IMR-90 (cell line): ENCODE data around the gene LONRF3. TPM values are rescaled to one million over a fixed set of nuclear protein-coding genes. Genes with fewer than 3 reads are reported as not detected.

ENCODE experiments used
- ATAC-seq: fragments of 200-7000 bp; cut with Tn5 transposase; 2 replicates; pipeline ENCODE4 v1.9.1; 2020; ENCODE audit warnings: low read depth, mild to moderate bottlenecking, moderate library complexity
- BruUV-seq: library from RNA; stranded (reverse); fragments of 400-500 nt; replicated peaks from 2 replicates; lab custom pipeline; 2021; lab: Mats Ljungman, UMichigan
- CTCF ChIA-PET: fragments of 300-600 bp; formaldehyde crosslinking; extraction: SDS; loops from one replicate; lab custom pipeline; 2021; ENCODE audit warnings: antibody characterized with exemption; lab: Yijun Ruan, JAX
- POLR2A ChIA-PET: fragments of 300-600 bp; sonication (Branson Sonifier 250); formaldehyde crosslinking; loops from one replicate; lab custom pipeline; 2022; ENCODE audit warnings: antibody characterized with exemption; ENCODE audit not compliant: unreplicated experiment; lab: Charles Lee
- DNase-seq: peaks from one replicate; pipeline ENCODE4 v3.0.0; 2013
- H2AFZ ChIP-seq: replicated peaks from 2 replicates; pipeline ENCODE3; 2013; ENCODE audit warnings: low read length, mild to moderate bottlenecking; ENCODE audit not compliant: poor library complexity
- H2AK5ac ChIP-seq: 2 replicates; pipeline ENCODE4 v1.6.1; 2013; ENCODE audit warnings: low read depth, low read length, inconsistent platforms
- H2AK9ac ChIP-seq: replicated peaks from 2 replicates; pipeline ENCODE3; 2013; ENCODE audit warnings: mild to moderate bottlenecking, low read depth, low read length, moderate library complexity; ENCODE audit not compliant: poor library complexity
- H2BK120ac ChIP-seq: 2 replicates; pipeline ENCODE4 v1.6.1; 2013; ENCODE audit warnings: low read depth, low read length, inconsistent platforms
- H2BK15ac ChIP-seq: 3 replicates; pipeline ENCODE4 v1.6.1; 2013; ENCODE audit warnings: low read depth, low read length, inconsistent platforms
- H2BK20ac ChIP-seq: 2 replicates; pipeline ENCODE4 v1.6.1; 2013; ENCODE audit warnings: low read depth, mild to moderate bottlenecking, inconsistent platforms, low read length, moderate library complexity
- H2BK5ac ChIP-seq: 2 replicates; pipeline ENCODE4 v1.6.1; 2013; ENCODE audit warnings: mild to moderate bottlenecking, low read depth, low read length, inconsistent platforms; ENCODE audit not compliant: poor library complexity, severe bottlenecking
- H3K14ac ChIP-seq: replicated peaks from 2 replicates; pipeline ENCODE4 v1.6.1; 2013; ENCODE audit warnings: low read depth, low read length, inconsistent platforms
- H3K18ac ChIP-seq: 2 replicates; pipeline ENCODE4 v1.6.1; 2013; ENCODE audit warnings: low read depth, low read length, control low read depth
- H3K23ac ChIP-seq: 2 replicates; pipeline ENCODE4 v1.6.1; 2013; ENCODE audit warnings: low read depth, low read length, inconsistent platforms
- H3K27ac ChIP-seq: 2 replicates; pipeline ENCODE4 v1.5.1; 2013; ENCODE audit warnings: mild to moderate bottlenecking, control low read depth, low read length; ENCODE audit not compliant: insufficient read depth
- H3K27me3 ChIP-seq: 2 replicates; pipeline ENCODE4 v1.6.1; 2013; ENCODE audit warnings: low read length; ENCODE audit not compliant: control insufficient read depth, insufficient read depth
- H3K36me3 ChIP-seq: 2 replicates; pipeline ENCODE4 v1.6.1; 2013; ENCODE audit warnings: low read length, mixed read lengths; ENCODE audit not compliant: control insufficient read depth, insufficient read depth
- H3K4ac ChIP-seq: 2 replicates; pipeline ENCODE4 v1.6.1; 2013; ENCODE audit warnings: low read depth, low read length, inconsistent platforms
- H3K4me1 ChIP-seq: 2 replicates; pipeline ENCODE4 v1.6.1; 2013; ENCODE audit warnings: low read length, mixed read lengths; ENCODE audit not compliant: control insufficient read depth, insufficient read depth
- H3K4me2 ChIP-seq: 2 replicates; pipeline ENCODE4 v1.6.1; 2013; ENCODE audit warnings: low read depth, mild to moderate bottlenecking, control low read depth, low read length, moderate library complexity
- H3K4me3 ChIP-seq: 2 replicates; pipeline ENCODE4 v1.5.1; 2013; ENCODE audit warnings: low read depth, mild to moderate bottlenecking, control low read depth, low read length, moderate library complexity; ENCODE audit not compliant: insufficient read depth
- H3K56ac ChIP-seq: 2 replicates; pipeline ENCODE4 v1.6.1; 2013; ENCODE audit warnings: low read length, inconsistent platforms; ENCODE audit not compliant: insufficient read depth; ENCODE audit errors: extremely low read depth
- H3K79me1 ChIP-seq, 2 experiments: 2 replicates each; pipeline ENCODE4 v1.6.1; 2013; ENCODE audit warnings: low read length in 2 of 2, inconsistent platforms in 1 of 2, low read depth in 1 of 2
- H3K9ac ChIP-seq: 2 replicates; pipeline ENCODE4 v1.6.1; 2013; ENCODE audit warnings: low read depth, low read length, control low read depth
- H3K9me1 ChIP-seq: 2 replicates; pipeline ENCODE4 v1.6.1; 2013; ENCODE audit warnings: low read length, inconsistent platforms; ENCODE audit not compliant: insufficient read depth
- H3K9me3 ChIP-seq: 2 replicates; pipeline ENCODE4 v1.6.1; 2013; ENCODE audit warnings: low read length; ENCODE audit not compliant: control insufficient read depth, insufficient read depth
- H4K20me1 ChIP-seq: 2 replicates; pipeline ENCODE4 v1.6.1; 2013; ENCODE audit warnings: low read length, inconsistent platforms; ENCODE audit not compliant: insufficient read depth
- H4K5ac ChIP-seq: 2 replicates; pipeline ENCODE4 v1.6.1; 2013; ENCODE audit warnings: mild to moderate bottlenecking, low read depth, low read length, control low read depth
- H4K8ac ChIP-seq, 2 experiments: 2 replicates each; pipeline ENCODE4 v1.6.1; 2013; ENCODE audit warnings: low read depth in 2 of 2, low read length in 2 of 2, control low read depth in 1 of 2, inconsistent platforms in 1 of 2
- H4K91ac ChIP-seq: 2 replicates; pipeline ENCODE4 v1.6.1; 2013; ENCODE audit warnings: low read depth, low read length, inconsistent platforms; ENCODE audit not compliant: insufficient read depth
- BHLHE40 ChIP-seq: fragments of 150-350 bp; IDR thresholded peaks from 2 replicates; pipeline ENCODE4 v1.6.1; 2016; ENCODE audit warnings: mild to moderate bottlenecking, low read depth, low read length
- CEBPB ChIP-seq: IDR thresholded peaks from 2 replicates; pipeline ENCODE4 v1.6.1; 2012; ENCODE audit warnings: low read depth, low read length, improper control_type of control experiment
- CHD1 ChIP-seq: IDR thresholded peaks from 2 replicates; pipeline ENCODE4 v1.6.1; 2012; ENCODE audit warnings: low read depth, low read length, improper control_type of control experiment
- ELK1 ChIP-seq: fragments of 150-350 bp; IDR thresholded peaks from 2 replicates; pipeline ENCODE4 v1.6.1; 2016; ENCODE audit warnings: low read depth, mild to moderate bottlenecking, low read length, moderate library complexity, borderline replicate concordance
- FOS ChIP-seq: fragments of 150-350 bp; IDR thresholded peaks from 2 replicates; pipeline ENCODE4 v1.6.1; 2016; ENCODE audit warnings: low read depth, low read length
- MAFK ChIP-seq: IDR thresholded peaks from 2 replicates; pipeline ENCODE4 v1.6.1; 2012; ENCODE audit warnings: low read depth, low read length, improper control_type of control experiment
- MAZ ChIP-seq: IDR thresholded peaks from 2 replicates; pipeline ENCODE4 v1.6.1; 2012; ENCODE audit warnings: low read depth, mild to moderate bottlenecking, low read length, improper control_type of control experiment, moderate library complexity, borderline replicate concordance
- MXI1 ChIP-seq: IDR thresholded peaks from 2 replicates; pipeline ENCODE4 v1.6.1; 2012; ENCODE audit warnings: low read depth, mild to moderate bottlenecking, low read length, moderate library complexity, borderline replicate concordance
- NFE2L2 ChIP-seq: fragments of 150-350 bp; IDR thresholded peaks from 2 replicates; pipeline ENCODE4 v1.6.1; 2016; ENCODE audit warnings: low read depth, mild to moderate bottlenecking, low read length
- POLR2A ChIP-seq: IDR thresholded peaks from 2 replicates; pipeline ENCODE4 v1.6.1; 2012; ENCODE audit warnings: mild to moderate bottlenecking, low read depth, low read length
- RAD21 ChIP-seq: IDR thresholded peaks from 2 replicates; pipeline ENCODE4 v1.6.1; 2012; ENCODE audit warnings: low read length, improper control_type of control experiment
- RCOR1 ChIP-seq: IDR thresholded peaks from 2 replicates; pipeline ENCODE4 v1.6.1; 2012; ENCODE audit warnings: mild to moderate bottlenecking, low read length, improper control_type of control experiment; ENCODE audit not compliant: insufficient replicate concordance
- RFX5 ChIP-seq: IDR thresholded peaks from 2 replicates; pipeline ENCODE4 v1.8.0; 2012; ENCODE audit warnings: low read depth, mild to moderate bottlenecking, low read length, moderate library complexity
- SMC3 ChIP-seq: fragments of 150-350 bp; IDR thresholded peaks from 2 replicates; pipeline ENCODE4 v1.6.1; 2016; ENCODE audit warnings: low read depth, mild to moderate bottlenecking, antibody characterized with exemption, low read length, moderate library complexity
- USF2 ChIP-seq: fragments of 150-350 bp; IDR thresholded peaks from 2 replicates; pipeline ENCODE4 v1.6.1; 2017; ENCODE audit warnings: mild to moderate bottlenecking, antibody characterized with exemption, low read length, low read depth
- WGBS, 2 experiments: methylation state at CpG; one replicate each; pipeline versions ENCODE4 v1.1.5 to v1.1.7; 2013; ENCODE audit warnings: missing lambda C conversion rate in 2 of 2; ENCODE audit not compliant: insufficient read length in 1 of 2; ENCODE audit errors: extremely low coverage in 2 of 2; 5-methylcytosine and 5-hydroxymethylcytosine counted together
- dilution Hi-C: fragments of 300-500 bp; cut with HindIII; formaldehyde crosslinking; loops from one replicate; pipeline ENCODE4 v1.14.3; 2018; ENCODE audit warnings: low sequenced_read_pairs; ENCODE audit not compliant: unreplicated experiment
- in situ Hi-C: fragments of 300-500 bp; cut with MboI; formaldehyde crosslinking; loops from 3 replicates; pipeline ENCODE4 v1.14.3; 2019; ENCODE audit warnings: low sequenced_read_pairs, inconsistent platforms, mixed read lengths
- intact Hi-C: fragments of 100-400 bp; cut with micrococcal nuclease; formaldehyde crosslinking; loops from 2 replicates; pipeline ENCODE4 v1.10.0; 2022
- polyA plus RNA-seq, 3 experiments: library from polyadenylated mRNA; depleted of rRNA; stranded (reverse); fragments of >200 nt; gene quantifications; 2 replicates each; pipeline ENCODE4 v1.2.3, GENCODE V29; 2012; ENCODE audit warnings: low replicate concordance in 1 of 3
- total RNA-seq: library from RNA; depleted of rRNA; stranded (reverse); fragments of >200 nt; gene quantifications from 2 replicates; pipeline ENCODE4 v1.2.3, GENCODE V29; 2012
- TF ChIP-seq, protein P1 (sequence below): conservative IDR thresholded peaks from 2 replicates; pipeline ENCODE4 v1.5.1; 2012; ENCODE audit warnings: mild to moderate bottlenecking, low read depth, low read length, improper control_type of control experiment

The LONRF3 gene
- total and polyA plus RNA-seq, 2 of the 4 experiments (the other 2 are of a cell fraction), result not detected

GRCh38 chrX:118943102-118943501 lies 31.3 kb upstream of the LONRF3 start:
- no peak overlapping the region for H2AK5ac ChIP-seq
- intact Hi-C loops, result no loop called here
- dilution Hi-C loops, result no loop called here
- no peaks in the 10 kb centered on the region for H3K4me1 ChIP-seq
- no peak overlapping the region for H3K23ac ChIP-seq
- no peaks in the 10 kb centered on the region for H3K27me3 ChIP-seq
- no peak overlapping the region for H2BK120ac ChIP-seq
- H2BK20ac ChIP-seq, result no peak overlapping the region
- no peak overlapping the region for H3K9ac ChIP-seq
- ChIA-PET CTCF (interaction anchor here (0.6 kb wide), 1 partner anchor 123 kb away, joined by 3 read pairs; no protein-coding TSS in a partner anchor), POLR2A (no interaction called here)
- H3K9me3 ChIP-seq, result no peaks in the 10 kb centered on the region
- no peak overlapping the region for H4K5ac ChIP-seq
- H3K4me3 ChIP-seq, result no peak overlapping the region
- TF ChIP-seq MAFK, result no peak
- no peak for TF ChIP-seq MXI1
- TF ChIP-seq SMC3, result no peak
- TF ChIP-seq, protein P1, sequence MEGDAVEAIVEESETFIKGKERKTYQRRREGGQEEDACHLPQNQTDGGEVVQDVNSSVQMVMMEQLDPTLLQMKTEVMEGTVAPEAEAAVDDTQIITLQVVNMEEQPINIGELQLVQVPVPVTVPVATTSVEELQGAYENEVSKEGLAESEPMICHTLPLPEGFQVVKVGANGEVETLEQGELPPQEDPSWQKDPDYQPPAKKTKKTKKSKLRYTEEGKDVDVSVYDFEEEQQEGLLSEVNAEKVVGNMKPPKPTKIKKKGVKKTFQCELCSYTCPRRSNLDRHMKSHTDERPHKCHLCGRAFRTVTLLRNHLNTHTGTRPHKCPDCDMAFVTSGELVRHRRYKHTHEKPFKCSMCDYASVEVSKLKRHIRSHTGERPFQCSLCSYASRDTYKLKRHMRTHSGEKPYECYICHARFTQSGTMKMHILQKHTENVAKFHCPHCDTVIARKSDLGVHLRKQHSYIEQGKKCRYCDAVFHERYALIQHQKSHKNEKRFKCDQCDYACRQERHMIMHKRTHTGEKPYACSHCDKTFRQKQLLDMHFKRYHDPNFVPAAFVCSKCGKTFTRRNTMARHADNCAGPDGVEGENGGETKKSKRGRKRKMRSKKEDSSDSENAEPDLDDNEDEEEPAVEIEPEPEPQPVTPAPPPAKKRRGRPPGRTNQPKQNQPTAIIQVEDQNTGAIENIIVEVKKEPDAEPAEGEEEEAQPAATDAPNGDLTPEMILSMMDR, result no peak
- no peak for TF ChIP-seq MAZ
- TF ChIP-seq POLR2A, result no peak
- no peak for TF ChIP-seq RCOR1
- no peak for TF ChIP-seq FOS
- no peak for TF ChIP-seq USF2
- TF ChIP-seq ELK1, result no peak
- TF ChIP-seq RFX5, result no peak
- no peak for TF ChIP-seq BHLHE40
- no peak for TF ChIP-seq NFE2L2
- no peak for TF ChIP-seq CHD1
- no peak for TF ChIP-seq RAD21
- TF ChIP-seq CEBPB, result no peak
- H4K8ac ChIP-seq, result no peak overlapping the region
- H3K18ac ChIP-seq, result no peak overlapping the region
- no peak overlapping the region for H3K56ac ChIP-seq
- H4K91ac ChIP-seq, result no peak overlapping the region
- no peak overlapping the region for H3K14ac ChIP-seq
- no peaks in the 10 kb centered on the region for H4K20me1 ChIP-seq
- no peaks in the 10 kb centered on the region for H3K79me1 ChIP-seq
- no peaks in the 10 kb centered on the region for H3K36me3 ChIP-seq
- H3K4ac ChIP-seq, result no peak overlapping the region
- H3K4me2 ChIP-seq, result no peak overlapping the region
- H2BK15ac ChIP-seq, result no peak overlapping the region
- WGBS, 2 experiments, result no CpG with 5 or more reads among the region's 2 CpGs
- ATAC-seq, result no peak
- H3K27ac ChIP-seq, result no peak overlapping the region
- no peak overlapping the region for H2BK5ac ChIP-seq
- no peak overlapping the region for H2AFZ ChIP-seq
- no peaks in the 10 kb centered on the region for H3K9me1 ChIP-seq
- H2AK9ac ChIP-seq, result no peak overlapping the region
- in situ Hi-C loops, result no loop called here
- DNase-seq, result no peak
- BruUV-seq, result no TSS peak
